ENCODE measurements around the gene VMP1.
"Not testable (repeated sequence)": the region's sequence is repeated elsewhere in the genome, so short reads cannot be mapped to it uniquely, and the experiment has no call there.

DNA sequence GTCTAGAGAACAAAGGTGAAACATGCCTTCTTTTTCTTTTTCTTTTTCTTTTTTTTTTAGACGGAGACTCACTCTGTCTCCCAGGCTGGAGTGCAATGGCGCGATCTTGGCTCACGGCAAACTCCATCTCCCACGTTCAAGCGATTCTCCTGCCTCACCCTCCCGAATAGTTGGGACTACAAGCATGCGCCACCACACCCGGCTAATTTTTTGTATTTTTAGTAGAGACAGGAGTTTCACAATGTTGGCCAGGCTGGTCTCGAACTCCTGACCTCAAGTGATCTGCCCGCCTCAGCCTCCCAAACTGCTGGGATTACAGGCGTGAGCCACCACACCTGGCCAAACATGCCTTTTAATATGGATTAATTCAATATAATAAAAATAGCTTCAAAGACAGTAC, 47.6 kb downstream of the VMP1 start:
- not testable (repeated sequence) for TF ChIP-seq CTCF (conservative IDR thresholded peaks at IDR 0.05); ZFX (IDR thresholded peaks at IDR 0.05)
